H1 (cell line): ENCODE measurements around the gene INCENP. TPM values are rescaled to one million over a fixed set of nuclear protein-coding genes. Genes with fewer than 3 reads are reported as not detected.

Experiments
- EZH2 ChIP-seq: fragments of 200-600 bp; sonication (generic); IDR thresholded peaks from 2 replicates; pipeline ENCODE4 v1.7.1; 2012; ENCODE audit warnings: low read depth, mild to moderate bottlenecking, moderate library complexity, low read length, inconsistent platforms; ENCODE audit not compliant: severe bottlenecking
- RAD21 ChIP-seq, 2 experiments: IDR thresholded peaks in 1 of 2; conservative IDR thresholded peaks in 1 of 2; 2 replicates each; pipeline ENCODE4 v1.6.1; 2011; ENCODE audit warnings: low read depth in 2 of 2, low read length in 2 of 2, improper control_type of control experiment in 1 of 2, inconsistent platforms in 1 of 2, mild to moderate bottlenecking in 1 of 2, moderate library complexity in 1 of 2
- RBBP5 ChIP-seq: IDR thresholded peaks from 2 replicates; pipeline ENCODE4 v1.7.1; 2012; ENCODE audit warnings: low read depth, mild to moderate bottlenecking, inconsistent platforms, low read length, moderate library complexity, borderline replicate concordance
- polyA plus RNA-seq, 7 experiments: library from polyadenylated mRNA; depleted of rRNA in 3 of 7; stranded (reverse) in 5 of 7; unstranded in 2 of 7; fragments of >200 nt in 5 of 7; fragments of 200-250 nt in 2 of 7; gene quantifications; 1 replicate in 5 of 7; 2 replicates in 1 of 7; 4 replicates in 1 of 7; pipeline versions ENCODE4 v1.2.1 to v1.2.3, GENCODE V29; 2011 to 2013; ENCODE audit warnings: missing spikeins in 2 of 7, mixed read lengths in 2 of 7
- total RNA-seq: library from RNA; stranded (reverse); fragmentation: NEBNext Ultra II Directional; extraction: Animal tissue kit (Norgen Biotek cat#: 25700); gene quantifications from 2 replicates; pipeline ENCODE4 v1.2.1, GENCODE V29; 2021

INCENP gene
- total and polyA plus RNA-seq, 2 of the 8 experiments (the other 6 are each of a cell fraction or from before 2014, with no cell fraction given): 25.4 to 132 TPM

GRCh38 chr11:62127426-62127825, 3.6 kb downstream of the INCENP start (continued):
- no peak for TF ChIP-seq RAD21 (IDR thresholded peaks at IDR 0.05 in 1 of 2, conservative IDR thresholded peaks at IDR 0.05 in 1 of 2; ENCODE audit: low read depth in 2 of 2, low read length in 2 of 2)
- no peak for TF ChIP-seq EZH2
- no peak for TF ChIP-seq RBBP5
